Measurements from ENCODE around the gene TMEM169.

Gene TMEM169

GRCh38 chr2:216083464-216084281, 2.0 kb downstream of the TMEM169 start:
- peak; percentile 89 for DNase-seq
- Histone ChIP-seq H3K27ac (peak overlapping the region; percentile 90), H3K4me3 (ENCODE audit: low read depth, low read length) (peak overlapping the region; percentile 91), H3K36me3 (no peaks in the 10 kb centered on the region), H3K27me3 (ENCODE audit: insufficient read depth, low read depth, severe bottlenecking) (no peaks in the 10 kb centered on the region), H3K9me3 (ENCODE audit: severe bottlenecking) (no peaks in the 10 kb centered on the region)
- no peak for TF ChIP-seq CTCF (IDR thresholded peaks at IDR 0.05; ENCODE audit: low read depth, low read length)

GRCh38 chr2:216084547-216084946, 2.8 kb downstream of the TMEM169 start:
- H3K4me3 ChIP-seq (ENCODE audit: low read depth, low read length) = peak overlapping the region; percentile 5; the same call in 1 of the 2 replicates
- DNase-seq = no peak
- peak overlapping the region; percentile 90 for H3K27ac ChIP-seq
- no peaks in the 10 kb centered on the region for H3K36me3 ChIP-seq
- no peaks in the 10 kb centered on the region for H3K9me3 ChIP-seq (ENCODE audit: severe bottlenecking)
- no peak for TF ChIP-seq CTCF (IDR thresholded peaks at IDR 0.05; ENCODE audit: low read depth, low read length)
- no peaks in the 10 kb centered on the region for H3K27me3 ChIP-seq (ENCODE audit: insufficient read depth, low read depth, severe bottlenecking)

DNA sequence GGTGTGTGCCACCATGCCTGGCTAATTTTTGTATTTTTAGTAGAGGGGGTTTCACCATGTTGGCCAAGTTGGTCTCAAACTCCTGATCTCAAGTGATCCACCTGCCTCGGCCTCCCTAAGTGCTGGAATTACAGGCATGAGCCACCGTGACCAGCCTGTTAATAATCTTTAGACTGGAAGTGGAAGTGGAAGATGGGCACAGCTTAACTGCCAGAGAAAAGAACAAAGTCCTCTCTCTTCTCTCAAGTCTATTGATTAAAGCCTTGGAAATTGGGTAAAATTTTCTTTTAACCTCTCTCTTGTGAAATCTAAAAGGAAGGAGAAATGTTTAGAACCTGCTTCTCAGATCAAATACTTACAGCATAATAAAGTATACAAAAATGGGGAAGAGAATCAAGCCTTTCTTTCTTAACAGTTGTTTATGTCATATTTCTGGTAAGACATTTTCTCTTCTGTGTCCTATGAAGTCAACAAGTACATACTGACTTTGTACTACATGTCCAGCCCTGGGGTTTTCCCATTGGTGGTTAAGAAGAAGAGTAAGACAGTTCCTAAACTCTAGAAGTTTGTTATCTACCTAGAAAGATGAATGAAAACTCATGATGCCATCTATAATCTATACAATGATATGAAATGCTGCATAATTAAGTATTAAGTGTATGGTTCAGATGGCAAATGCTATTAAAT, 4.6 kb downstream of the TMEM169 start:
- H3K36me3 ChIP-seq = no peaks in the 10 kb centered on the region
- H3K27ac ChIP-seq = no peak overlapping the region
- no peaks in the 10 kb centered on the region for H3K27me3 ChIP-seq (ENCODE audit: insufficient read depth, low read depth, severe bottlenecking)
- no peak for DNase-seq
- H3K4me3 ChIP-seq (ENCODE audit: low read depth, low read length) = no peak overlapping the region
- no peak for TF ChIP-seq CTCF (IDR thresholded peaks at IDR 0.05; ENCODE audit: low read depth, low read length)
- H3K9me3 ChIP-seq (ENCODE audit: severe bottlenecking) = no peaks in the 10 kb centered on the region

GRCh38 chr2:216090369-216090786, 8.7 kb downstream of the TMEM169 start:
- H3K4me3 ChIP-seq (ENCODE audit: low read depth, low read length) = no peak overlapping the region
- no peaks in the 10 kb centered on the region for H3K9me3 ChIP-seq (ENCODE audit: severe bottlenecking)
- no peak for DNase-seq
- no peaks in the 10 kb centered on the region for H3K27me3 ChIP-seq (ENCODE audit: insufficient read depth, low read depth, severe bottlenecking)
- H3K36me3 ChIP-seq = no peaks in the 10 kb centered on the region
- no peak for TF ChIP-seq CTCF (IDR thresholded peaks at IDR 0.05; ENCODE audit: low read depth, low read length)
- no peak overlapping the region for H3K27ac ChIP-seq

- TF ChIP-seq CTCF (IDR thresholded peaks at IDR 0.05; ENCODE audit: low read depth, low read length) = no peak
- Histone ChIP-seq H3K4me3 (ENCODE audit: low read depth, low read length) (no peak overlapping the region), H3K9me3 (ENCODE audit: severe bottlenecking) (no peaks in the 10 kb centered on the region), H3K27ac (no peak overlapping the region), H3K36me3 (no peaks in the 10 kb centered on the region; the same call in 1 of the 2 replicates), H3K27me3 (ENCODE audit: insufficient read depth, low read depth, severe bottlenecking) (no peaks in the 10 kb centered on the region)
- no peak for DNase-seq
Measured at GRCh38 chr2:216092646-216093045, 10.9 kb downstream of the TMEM169 start.

Data from WERI-Rb-1 (cell line).